SK-N-SH (cell line): ENCODE measurements around the gene CD3D. TPM values are rescaled to one million over a fixed set of nuclear protein-coding genes. Genes with fewer than 3 reads are reported as not detected.

Experiments
- CTCF ChIA-PET: fragments of 300-600, 350-600 bp; formaldehyde crosslinking; extraction: SDS; loops from one replicate; lab custom pipeline; 2021; lab: Yijun Ruan, JAX
- POLR2A ChIA-PET: fragments of 350-600 bp; sonication (Branson Sonifier 250); formaldehyde crosslinking; extraction: SDS; loops from one replicate; lab custom pipeline; 2020; ENCODE audit warnings: antibody characterized with exemption, inconsistent platforms; lab: Yijun Ruan, JAX
- DNase-seq: peaks from one replicate; pipeline ENCODE4 v3.0.0; 2012
- H2AFZ ChIP-seq: fragments of 200-600 bp; sonication (generic); 2 replicates; pipeline ENCODE4 v1.8.1; 2016; ENCODE audit warnings: antibody characterized with exemption, mild to moderate bottlenecking, low read depth
- H3F3A ChIP-seq: fragments of 200-600 bp; sonication (generic); replicated peaks from 2 replicates; pipeline ENCODE3; 2016; ENCODE audit warnings: antibody characterized with exemption, mild to moderate bottlenecking; ENCODE audit not compliant: insufficient read depth
- H3K27ac ChIP-seq, 2 experiments: fragments of 200-500 bp in 1 of 2; fragments of 200-600 bp in 1 of 2; sonication (Bioruptor generic) in 1 of 2; sonication (generic), shearing (Covaris generic) in 1 of 2; 2 replicates each; pipeline versions ENCODE4 v1.5.1 to v1.6.1; 2014 to 2016; ENCODE audit warnings: low read depth in 2 of 2, inconsistent platforms in 1 of 2, low read length in 1 of 2, mild to moderate bottlenecking in 1 of 2, mixed read lengths in 1 of 2
- H3K27me3 ChIP-seq: fragments of 200-600 bp; sonication (generic), shearing (Covaris generic); 2 replicates; pipeline ENCODE4 v1.6.1; 2016; ENCODE audit warnings: mixed run types; ENCODE audit not compliant: insufficient read depth
- H3K36me3 ChIP-seq, 2 experiments: fragments of 200-500 bp in 1 of 2; fragments of 200-600 bp in 1 of 2; sonication (Bioruptor generic) in 1 of 2; sonication (generic) in 1 of 2; replicated peaks in 1 of 2; 2 replicates each; pipeline versions ENCODE3 to v1.5.1; 2014 to 2016; ENCODE audit warnings: low read length in 1 of 2, mild to moderate bottlenecking in 1 of 2; ENCODE audit not compliant: insufficient read depth in 2 of 2, control insufficient read depth in 1 of 2
- H3K4me1 ChIP-seq, 2 experiments: fragments of 200-500 bp in 1 of 2; fragments of 200-600 bp in 1 of 2; sonication (Bioruptor generic) in 1 of 2; sonication (generic), shearing (Covaris generic) in 1 of 2; 2 replicates each; pipeline versions ENCODE4 v1.5.1 to v1.6.1; 2014 to 2016; ENCODE audit warnings: low read depth in 1 of 2, low read length in 1 of 2, mixed run types in 1 of 2; ENCODE audit not compliant: insufficient read depth in 2 of 2, control insufficient read depth in 1 of 2
- H3K4me2 ChIP-seq: fragments of 200-600 bp; sonication (generic), shearing (Covaris generic); 2 replicates; pipeline ENCODE4 v1.6.1; 2017; ENCODE audit warnings: mixed run types
- H3K4me3 ChIP-seq, 2 experiments: fragments of 200-500 bp in 1 of 2; fragments of 200-600 bp in 1 of 2; sonication (Bioruptor generic) in 1 of 2; sonication (generic), shearing (Covaris generic) in 1 of 2; 2 replicates each; pipeline versions ENCODE4 v1.5.1 to v1.8.1; 2014 to 2016; ENCODE audit warnings: low read depth in 2 of 2, inconsistent platforms in 1 of 2, low read length in 1 of 2, mild to moderate bottlenecking in 1 of 2, mixed read lengths in 1 of 2, moderate library complexity in 1 of 2
- H3K79me2 ChIP-seq: fragments of 200-600 bp; sonication (generic); 2 replicates; pipeline ENCODE4 v1.8.1; 2017; ENCODE audit warnings: mild to moderate bottlenecking; ENCODE audit not compliant: insufficient read depth
- H3K9ac ChIP-seq: fragments of 200-600 bp; sonication (generic); 2 replicates; pipeline ENCODE4 v1.6.1; 2017; ENCODE audit warnings: mixed run types
- H3K9me2 ChIP-seq: fragments of 200-600 bp; sonication (generic); 2 replicates; pipeline ENCODE4 v1.6.1; 2017; ENCODE audit warnings: mixed run types
- H3K9me3 ChIP-seq: fragments of 200-600 bp; sonication (generic); 2 replicates; pipeline ENCODE4 v1.6.1; 2017; ENCODE audit warnings: mixed run types, mild to moderate bottlenecking, moderate library complexity
- H4K20me1 ChIP-seq: fragments of 200-600 bp; sonication (generic); 2 replicates; pipeline ENCODE4 v1.6.1; 2017; ENCODE audit warnings: mild to moderate bottlenecking, mixed run types; ENCODE audit not compliant: insufficient read depth
- CHD2 ChIP-seq: fragments of 150-350 bp; IDR thresholded peaks from 2 replicates; pipeline ENCODE4 v1.6.1; 2018; ENCODE audit warnings: low read length; ENCODE audit not compliant: partially characterized antibody
- CTCF ChIP-seq: fragments of 200-600 bp; sonication (generic); IDR thresholded peaks from 2 replicates; pipeline ENCODE4 v1.6.1; 2017; ENCODE audit warnings: antibody characterized with exemption, mild to moderate bottlenecking, moderate library complexity
- ELF1 ChIP-seq: IDR thresholded peaks from 2 replicates; pipeline ENCODE4 v1.4.0; 2012
- EZH2phosphoT487 ChIP-seq: fragments of 200-600 bp; sonication (generic); IDR thresholded peaks from 2 replicates; pipeline ENCODE4 v1.6.1; 2017; ENCODE audit warnings: low read depth, mixed run types, mild to moderate bottlenecking, antibody characterized with exemption, moderate library complexity, borderline replicate concordance
- FOSL2 ChIP-seq: IDR thresholded peaks from 2 replicates; pipeline ENCODE4 v1.4.0; 2012; ENCODE audit warnings: low read depth, mild to moderate bottlenecking, moderate library complexity, borderline replicate concordance
- FOXJ3 ChIP-seq: sonication (generic); formaldehyde crosslinking; IDR thresholded peaks from 2 replicates; pipeline ENCODE4 v1.5.1; 2020; ENCODE audit warnings: mild to moderate bottlenecking, missing genetic modification reagents
- FOXM1 ChIP-seq: IDR thresholded peaks from 2 replicates; pipeline ENCODE4 v1.4.0; 2012; ENCODE audit warnings: low read depth, mild to moderate bottlenecking
- GABPA ChIP-seq: IDR thresholded peaks from 2 replicates; pipeline ENCODE4 v1.4.0; 2012; ENCODE audit warnings: low read depth, mild to moderate bottlenecking
- IRF3 ChIP-seq: fragments of 150-350 bp; IDR thresholded peaks from 2 replicates; pipeline ENCODE4 v1.6.1; 2016; ENCODE audit warnings: mild to moderate bottlenecking, low read depth, low read length
- JUND ChIP-seq: IDR thresholded peaks from 2 replicates; pipeline ENCODE4 v1.4.0; 2012
- MAX ChIP-seq: IDR thresholded peaks from 2 replicates; pipeline ENCODE4 v1.4.0; 2012; ENCODE audit warnings: low read depth
- MXI1 ChIP-seq: IDR thresholded peaks from 2 replicates; pipeline ENCODE4 v1.6.1; 2012; ENCODE audit warnings: mild to moderate bottlenecking, low read depth, low read length, improper control_type of control experiment
- NRF1 ChIP-seq: IDR thresholded peaks from 2 replicates; pipeline ENCODE4 v1.6.1; 2012; ENCODE audit warnings: low read depth, mild to moderate bottlenecking, low read length
- REST ChIP-seq: IDR thresholded peaks from 2 replicates; pipeline ENCODE4 v1.6.1; 2012; ENCODE audit warnings: mild to moderate bottlenecking, low read depth, low read length, moderate library complexity
- RFX5 ChIP-seq: IDR thresholded peaks from 2 replicates; pipeline ENCODE4 v1.6.1; 2012; ENCODE audit warnings: mild to moderate bottlenecking, improper control_type of control experiment, low read length
- RXRA ChIP-seq: IDR thresholded peaks from 2 replicates; pipeline ENCODE4 v1.4.0; 2012; ENCODE audit warnings: low read depth, mild to moderate bottlenecking, borderline replicate concordance
- SIN3A ChIP-seq: IDR thresholded peaks from 2 replicates; pipeline ENCODE4 v1.6.1; 2012; ENCODE audit warnings: low read depth, mild to moderate bottlenecking, low read length, moderate library complexity, borderline replicate concordance
- SMC3 ChIP-seq: IDR thresholded peaks from 2 replicates; pipeline ENCODE4 v1.6.1; 2012; ENCODE audit warnings: low read depth, low read length, improper control_type of control experiment
- TEAD4 ChIP-seq: IDR thresholded peaks from 2 replicates; pipeline ENCODE4 v1.4.0; 2012; ENCODE audit warnings: mild to moderate bottlenecking, borderline replicate concordance; ENCODE audit not compliant: insufficient read depth
- USF2 ChIP-seq: fragments of 150-350 bp; IDR thresholded peaks from 2 replicates; pipeline ENCODE4 v1.6.1; 2017; ENCODE audit warnings: antibody characterized with exemption, low read length, low read depth, borderline replicate concordance
- WGBS: methylation state at CpG from one replicate; pipeline ENCODE4 v1.1.6; 2017; ENCODE audit warnings: low lambda C conversion rate; 5-methylcytosine and 5-hydroxymethylcytosine counted together
- polyA plus RNA-seq, 3 experiments: library from polyadenylated mRNA; depleted of rRNA; stranded (reverse); fragments of >200 nt; gene quantifications; 2 replicates each; pipeline ENCODE4 v1.2.3, GENCODE V29; 2012

The CD3D gene
- polyA plus RNA-seq, 1 of the 3 experiments (the other 2 are of a cell fraction): 0.44 TPM

- TF ChIP-seq SMC3 (no peak), SIN3A (peak; percentile 84; the same call in 1 of the 2 replicates), JUND (no peak), USF2 (0 out of 2 replicates have a peak, but pooled peaks have one; percentile 30), CTCF (no peak), CHD2 (peak; percentile 78), FOSL2 (no peak)
Measured at GRCh38 chr11:118359295-118359958, 16.9 kb upstream of the CD3D start, which contains the start of gene UBE4A (continued).

- no peak for DNase-seq
- Histone ChIP-seq H3K9ac (no peak overlapping the region), H3F3A (peaks cover 14% of the 10 kb centered on the region), H3K79me2 (peaks cover 36% of the 10 kb centered on the region), H3K4me1 (peaks cover 0 to 6% of the 10 kb centered on the region in 2 experiments; a peak in 2 of 4 replicates), H4K20me1 (no peaks in the 10 kb centered on the region), H3K9me3 (no peaks in the 10 kb centered on the region), H3K36me3 (no peaks in the 10 kb centered on the region), H3K27ac (no peak overlapping the region), H2AFZ (no peak overlapping the region), H3K9me2 (no peaks in the 10 kb centered on the region), H3K4me2 (no peak overlapping the region), H3K27me3 (no peaks in the 10 kb centered on the region), H3K4me3 (no peak overlapping the region)
- CTCF ChIA-PET: interaction anchor here (1.5 kb wide), 1 partner anchor 160 kb away, joined by 4 read pairs; no protein-coding TSS in a partner anchor
- 36% methylated on average over 3 of the region's 3 CpGs for WGBS
- POLR2A ChIA-PET: no interaction called here
- TF ChIP-seq EZH2phosphoT487: no peak
- TF ChIP-seq FOXM1: no peak
- no peak for TF ChIP-seq GABPA
- no peak for TF ChIP-seq SIN3A
- no peak for TF ChIP-seq REST
- no peak for TF ChIP-seq RFX5
- no peak for TF ChIP-seq ELF1
- no peak for TF ChIP-seq TEAD4
- TF ChIP-seq MXI1: no peak
- TF ChIP-seq FOXJ3: no peak
- TF ChIP-seq NRF1: no peak
- TF ChIP-seq IRF3: no peak
- no peak for TF ChIP-seq RXRA
- TF ChIP-seq MAX: no peak
Measured at GRCh38 chr11:118358071-118358470, 15.6 kb upstream of the CD3D start.
